ENCODE results near the gene ZBTB7C.

DNA sequence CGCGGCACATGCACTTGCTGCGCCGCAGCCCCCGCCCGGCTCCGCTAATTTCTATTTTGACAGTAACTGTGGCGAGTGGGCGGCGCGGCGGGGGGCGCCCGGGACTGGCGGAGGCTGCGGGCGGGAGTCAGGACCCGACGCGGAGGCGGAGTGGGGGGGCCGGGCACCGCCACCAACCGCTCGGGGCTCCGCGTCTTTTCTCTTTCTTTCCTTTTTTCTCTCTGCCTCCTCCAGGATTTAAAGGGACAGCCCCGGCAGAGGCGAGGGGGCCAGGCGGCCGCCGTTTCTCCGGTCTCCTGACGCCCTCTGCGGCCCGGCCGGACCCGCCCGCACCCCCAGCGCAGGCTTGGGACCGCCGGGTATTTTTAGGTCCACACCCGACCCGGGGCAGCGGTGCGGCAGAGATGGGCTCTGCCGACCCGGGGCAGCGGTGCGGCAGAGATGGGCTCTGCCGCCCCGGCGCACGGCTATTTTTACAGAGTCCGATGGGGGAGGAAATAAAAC lies 460 bp upstream of the ZBTB7C start:
- TF ChIP-seq, protein P1, sequence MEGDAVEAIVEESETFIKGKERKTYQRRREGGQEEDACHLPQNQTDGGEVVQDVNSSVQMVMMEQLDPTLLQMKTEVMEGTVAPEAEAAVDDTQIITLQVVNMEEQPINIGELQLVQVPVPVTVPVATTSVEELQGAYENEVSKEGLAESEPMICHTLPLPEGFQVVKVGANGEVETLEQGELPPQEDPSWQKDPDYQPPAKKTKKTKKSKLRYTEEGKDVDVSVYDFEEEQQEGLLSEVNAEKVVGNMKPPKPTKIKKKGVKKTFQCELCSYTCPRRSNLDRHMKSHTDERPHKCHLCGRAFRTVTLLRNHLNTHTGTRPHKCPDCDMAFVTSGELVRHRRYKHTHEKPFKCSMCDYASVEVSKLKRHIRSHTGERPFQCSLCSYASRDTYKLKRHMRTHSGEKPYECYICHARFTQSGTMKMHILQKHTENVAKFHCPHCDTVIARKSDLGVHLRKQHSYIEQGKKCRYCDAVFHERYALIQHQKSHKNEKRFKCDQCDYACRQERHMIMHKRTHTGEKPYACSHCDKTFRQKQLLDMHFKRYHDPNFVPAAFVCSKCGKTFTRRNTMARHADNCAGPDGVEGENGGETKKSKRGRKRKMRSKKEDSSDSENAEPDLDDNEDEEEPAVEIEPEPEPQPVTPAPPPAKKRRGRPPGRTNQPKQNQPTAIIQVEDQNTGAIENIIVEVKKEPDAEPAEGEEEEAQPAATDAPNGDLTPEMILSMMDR (IDR thresholded peaks at IDR 0.05) = no peak
- peak; percentile 68 for TF ChIP-seq EZH2 (IDR thresholded peaks at IDR 0.05; ENCODE audit: borderline replicate concordance, insufficient read depth, low read depth, low read length, poor library complexity, severe bottlenecking)

Measured in B cell (primary cell).